T follicular helper cell (primary cell): ENCODE measurements around the gene BEGAIN.

Experiments used
- DNase-seq: peaks from one replicate; pipeline ENCODE4 v3.0.0-alpha.2; 2020; ENCODE audit warnings: low read depth

BEGAIN gene

GRCh38 chr14:100567877-100568163, 19.4 kb downstream of the BEGAIN start:
- no peak for DNase-seq

GRCh38 chr14:100567009-100567876, 20.0 kb downstream of the BEGAIN start:
- no peak for DNase-seq

- no peak for DNase-seq
Measured at GRCh38 chr14:100566586-100566985, 20.6 kb downstream of the BEGAIN start.

DNA sequence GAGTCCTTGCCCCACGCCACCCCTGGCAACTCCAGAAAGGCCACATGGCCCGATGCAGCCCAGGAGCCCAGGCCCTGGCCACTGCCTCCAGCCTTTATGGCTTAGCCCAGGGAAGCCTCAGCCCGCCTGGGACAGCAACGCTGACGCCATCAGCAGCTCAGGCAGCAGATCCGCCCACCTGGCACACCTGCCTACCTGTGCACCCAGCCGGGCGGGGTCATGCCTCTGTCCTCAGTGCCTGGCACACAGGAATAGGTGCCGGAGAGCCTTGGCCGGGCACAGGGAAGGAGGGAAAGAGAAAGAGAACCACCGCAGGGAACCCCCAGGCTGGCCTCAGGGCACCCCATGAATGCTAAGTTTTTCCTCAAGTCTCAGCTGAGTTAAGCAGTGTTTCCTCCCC, 21.1 kb downstream of the BEGAIN start:
- DNase-seq: no peak

- no peak for DNase-seq
Measured at GRCh38 chr14:100565650-100566049, 21.6 kb downstream of the BEGAIN start.

GRCh38 chr14:100564512-100564911, 22.7 kb downstream of the BEGAIN start:
- no peak for DNase-seq

GRCh38 chr14:100562751-100563150, 24.5 kb downstream of the BEGAIN start:
- no peak for DNase-seq

- DNase-seq: no peak
Measured at GRCh38 chr14:100561005-100561404, 26.2 kb downstream of the BEGAIN start.

GRCh38 chr14:100560471-100560870, 26.7 kb downstream of the BEGAIN start:
- no peak for DNase-seq

GRCh38 chr14:100559455-100559854, 27.8 kb downstream of the BEGAIN start:
- DNase-seq: no peak

GRCh38 chr14:100558966-100559365, 28.3 kb downstream of the BEGAIN start:
- no peak for DNase-seq

DNA sequence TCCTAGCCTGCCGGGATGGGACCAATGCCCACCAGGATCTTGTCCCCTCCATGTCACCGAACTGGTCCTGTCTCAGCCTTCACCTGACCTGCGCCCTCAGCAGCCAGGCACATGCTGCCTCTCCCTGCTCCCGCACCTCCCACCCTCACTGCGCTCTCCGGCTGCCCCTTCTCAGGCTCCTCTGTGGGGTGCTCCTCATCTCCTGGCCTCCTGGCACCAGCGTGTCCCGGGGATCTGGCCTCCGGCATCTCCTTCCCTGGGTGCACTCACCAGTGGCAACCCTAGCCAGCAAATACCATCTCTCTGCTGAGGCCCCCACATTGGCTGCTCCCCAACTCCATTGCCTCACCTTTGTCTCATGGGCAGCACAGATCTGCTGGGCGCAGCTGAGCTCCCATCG, 29.0 kb downstream of the BEGAIN start:
- DNase-seq: no peak

GRCh38 chr14:100557658-100558057, 29.6 kb downstream of the BEGAIN start:
- no peak for DNase-seq

GRCh38 chr14:100556936-100557505, 30.2 kb downstream of the BEGAIN start:
- no peak for DNase-seq

- DNase-seq: no peak
Measured at GRCh38 chr14:100556140-100556475, 31.1 kb downstream of the BEGAIN start.

GRCh38 chr14:100555436-100556139, 31.6 kb downstream of the BEGAIN start:
- DNase-seq: no peak

DNA sequence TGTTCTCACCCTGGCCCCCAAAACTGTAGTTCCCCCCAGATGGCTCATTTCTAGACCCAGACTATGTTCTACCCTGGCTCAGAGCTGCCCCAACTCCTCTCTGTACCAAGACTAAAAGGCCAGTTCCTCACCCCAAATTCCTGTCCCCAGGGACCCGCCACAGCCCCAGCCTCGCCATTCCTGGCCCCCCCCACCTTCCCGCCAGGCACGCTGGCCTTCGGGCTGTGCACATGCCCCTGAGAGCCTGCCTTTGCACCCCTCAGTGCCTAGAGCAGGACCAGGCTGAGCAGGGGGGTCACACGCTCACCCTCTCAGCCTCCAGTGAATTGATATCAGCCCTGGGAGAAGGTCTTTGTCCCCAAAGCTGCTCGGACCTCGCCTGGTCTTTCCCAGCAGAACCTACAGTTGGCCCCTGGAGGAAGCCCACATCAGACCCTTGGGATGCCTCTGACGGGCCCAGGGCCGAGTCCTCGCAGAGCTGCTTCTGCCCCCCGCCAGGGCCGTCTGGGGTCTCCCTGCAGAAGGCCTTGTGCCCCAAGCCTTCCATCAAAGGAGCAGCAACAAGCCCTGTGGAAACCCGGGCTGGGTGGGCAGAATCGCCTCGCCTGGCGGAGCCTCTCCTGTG, 32.4 kb downstream of the BEGAIN start:
- no peak for DNase-seq

- no peak for DNase-seq
Measured at GRCh38 chr14:100554082-100554677, 33.0 kb downstream of the BEGAIN start.

DNA sequence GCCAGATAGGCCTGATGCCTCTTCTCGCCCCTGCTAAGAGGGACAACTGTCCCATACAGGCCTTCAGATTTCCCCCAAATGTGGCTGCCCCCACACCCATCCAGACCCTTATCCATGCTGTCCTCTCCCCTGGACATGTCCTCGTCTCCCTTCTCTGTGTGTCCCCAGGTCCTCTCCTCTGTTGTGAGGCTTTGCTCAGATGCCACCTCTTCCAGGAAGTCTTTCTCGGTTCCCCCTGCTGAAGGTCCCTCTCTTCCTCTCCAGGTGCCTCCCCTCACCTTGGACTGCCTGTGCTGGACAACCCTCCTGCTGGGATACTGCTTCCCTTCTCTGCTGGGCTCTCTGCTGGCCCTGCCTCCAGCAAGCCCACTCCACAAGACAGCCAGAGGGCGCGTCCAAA, 33.7 kb downstream of the BEGAIN start:
- DNase-seq: no peak

DNA sequence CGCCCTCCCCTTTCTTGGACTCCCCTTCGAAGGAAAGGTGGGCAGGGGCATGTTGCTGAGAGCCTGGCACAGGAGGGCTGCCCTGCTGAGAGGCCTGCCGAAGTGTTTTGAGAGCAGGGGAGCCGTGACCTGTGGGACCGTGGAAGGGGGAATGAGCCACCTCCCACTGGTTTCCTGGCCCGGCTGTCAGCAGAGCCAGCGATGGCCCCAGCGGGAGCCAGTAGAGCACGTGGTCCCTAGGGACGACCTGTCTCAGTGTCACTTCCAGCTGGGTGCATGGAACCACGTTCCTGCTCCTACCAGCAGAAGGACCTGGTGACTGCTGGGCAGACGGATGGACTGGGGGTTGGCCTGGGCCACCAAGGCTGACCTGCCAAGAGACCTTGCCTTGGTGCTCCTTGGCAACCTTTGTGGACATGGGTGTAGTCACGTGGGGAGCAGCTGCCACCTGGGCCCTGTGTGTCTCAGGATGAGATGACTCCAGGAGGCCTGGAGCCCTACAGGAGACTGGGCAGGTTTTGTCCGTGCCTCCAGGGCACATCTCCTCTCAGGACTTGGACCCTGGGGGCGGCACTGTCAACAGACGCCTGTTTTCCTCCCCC, 34.6 kb downstream of the BEGAIN start:
- DNase-seq: no peak

- no peak for DNase-seq
Measured at GRCh38 chr14:100551056-100551455, 36.2 kb downstream of the BEGAIN start.
